Stromal cell of bone marrow (primary cell): ENCODE measurements around the gene ABCD2.
A peak's percentile ranks its signal among the peaks of the same experiment; 100 is the strongest.
"Not testable (repeated sequence)": the region's sequence is repeated elsewhere in the genome, so short reads cannot be mapped to it uniquely, and the experiment has no call there.

ENCODE experiments used
- DNase-seq: peaks from one replicate; pipeline ENCODE4 v3.0.0-alpha.2; 2012; ENCODE audit warnings: low read depth

ABCD2 gene

GRCh38 chr12:39611818-39612217 is 7.8 kb downstream of the ABCD2 start:
- DNase-seq, result no peak

DNA sequence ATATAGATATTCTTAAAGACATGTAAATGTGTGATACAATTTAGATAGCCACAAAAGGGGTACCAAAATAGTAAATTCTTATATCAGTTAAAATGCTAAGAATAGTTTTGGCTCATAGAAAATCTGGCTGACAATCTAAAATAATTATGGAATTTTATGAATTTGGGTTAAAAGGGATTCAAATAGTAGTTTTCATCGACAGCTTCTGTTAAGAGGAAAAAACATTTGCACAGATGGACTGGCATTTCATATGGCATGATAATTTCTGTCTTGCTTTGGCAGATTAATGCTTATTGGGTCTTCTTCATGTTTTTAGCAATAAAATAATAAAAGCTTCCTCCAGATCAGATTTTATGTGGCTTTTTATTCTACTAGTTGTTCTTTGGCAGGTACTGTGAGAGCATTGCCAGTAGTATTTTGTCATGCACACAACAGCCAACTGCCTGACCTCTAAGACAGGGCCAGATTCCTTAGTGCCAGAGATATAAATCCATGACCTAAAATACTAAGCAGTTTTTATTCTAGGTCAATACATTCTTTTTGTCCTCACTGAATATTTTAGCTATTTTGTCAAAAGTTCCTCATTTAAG is 9.1 kb downstream of the ABCD2 start:
- no peak for DNase-seq

DNA sequence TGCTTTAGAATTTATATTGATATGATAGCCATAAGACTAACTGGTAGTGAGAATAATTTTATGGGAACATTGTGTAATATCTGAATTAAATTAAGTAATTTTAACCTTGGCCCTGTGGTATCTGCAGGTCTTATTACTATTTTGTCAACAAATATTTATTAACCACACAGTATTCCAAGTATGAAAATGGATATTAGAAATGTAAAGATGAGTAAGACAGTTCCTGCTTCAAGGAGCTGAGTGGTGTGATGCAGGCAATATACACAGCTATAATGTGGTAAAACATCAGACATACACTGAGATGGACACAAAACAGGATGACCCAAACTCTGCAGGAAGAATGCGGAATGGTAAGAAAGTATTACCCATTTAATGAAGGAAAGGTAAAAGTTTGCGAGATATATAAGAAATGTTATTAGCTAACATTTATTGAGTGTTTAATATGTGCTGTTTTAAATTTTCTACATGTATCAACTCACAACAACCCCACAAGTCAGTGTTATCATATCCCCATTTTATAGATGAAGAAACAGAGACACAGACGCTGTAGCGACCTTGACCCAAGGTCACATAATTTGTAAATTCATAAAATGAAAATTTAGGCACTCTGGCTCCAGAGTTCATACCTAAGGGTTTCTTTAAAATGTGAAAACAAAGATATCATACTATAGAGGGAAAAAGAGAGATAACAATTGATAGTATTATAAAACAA is 12.7 kb downstream of the ABCD2 start:
- no peak for DNase-seq

DNA sequence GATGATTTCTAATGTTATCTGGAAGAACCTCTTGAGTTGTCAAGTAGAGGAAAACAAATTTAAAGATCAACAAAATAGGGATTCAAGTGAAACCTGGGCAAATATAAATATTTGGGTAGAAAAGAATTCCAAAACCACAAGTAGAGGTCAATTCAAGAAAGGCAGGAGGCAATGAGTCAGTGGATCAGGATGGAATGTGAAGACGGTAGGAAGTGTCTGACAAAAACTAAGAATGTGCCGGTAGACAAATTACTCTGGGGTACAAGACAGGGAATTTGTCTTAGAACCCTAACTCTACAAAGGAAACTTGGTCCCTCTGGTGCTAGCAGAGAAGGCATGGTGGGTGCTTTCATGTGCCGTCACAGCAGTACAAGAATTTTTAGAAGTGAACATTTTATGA is 13.6 kb downstream of the ABCD2 start:
- DNase-seq, result no peak

GRCh38 chr12:39605501-39605900 is 14.1 kb downstream of the ABCD2 start:
- no peak for DNase-seq

DNA sequence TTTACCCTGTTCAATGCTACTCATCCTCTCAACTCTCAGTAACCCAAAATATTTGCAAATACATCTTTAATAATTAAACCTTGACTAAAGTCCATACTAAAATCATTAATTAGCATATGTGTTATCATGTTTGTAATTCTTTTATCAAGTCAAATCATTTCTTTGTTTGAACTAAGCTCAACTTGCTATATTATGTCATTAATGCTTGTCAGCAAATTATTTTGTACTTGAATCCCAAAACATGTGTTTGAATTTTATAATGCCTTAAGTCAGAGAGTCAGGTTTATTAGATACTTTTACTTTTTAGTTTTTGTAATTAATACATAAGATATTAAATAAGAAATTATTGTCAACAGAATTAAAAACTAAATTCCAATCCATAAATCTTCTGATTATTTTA is 16.5 kb downstream of the ABCD2 start:
- no peak for DNase-seq

DNA sequence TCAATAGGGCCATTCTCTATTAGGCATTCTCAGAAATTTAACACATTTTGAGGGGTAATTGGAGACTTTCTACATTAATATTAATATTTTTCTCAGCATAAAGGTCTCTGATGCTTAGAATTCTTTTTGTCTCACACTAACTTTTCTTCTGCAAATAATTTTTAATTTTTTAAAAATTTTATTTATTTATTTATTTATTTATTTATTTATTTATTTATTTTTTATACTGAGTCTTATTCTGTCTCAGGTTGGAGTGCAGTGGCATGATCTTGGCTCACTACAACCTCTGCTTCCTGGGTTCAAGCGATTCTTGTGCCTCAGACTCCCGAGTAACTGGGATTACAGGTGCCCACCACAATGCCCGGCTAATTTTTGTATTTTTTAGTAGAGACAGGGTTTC is 17.7 kb downstream of the ABCD2 start:
- not testable (repeated sequence) for DNase-seq

DNA sequence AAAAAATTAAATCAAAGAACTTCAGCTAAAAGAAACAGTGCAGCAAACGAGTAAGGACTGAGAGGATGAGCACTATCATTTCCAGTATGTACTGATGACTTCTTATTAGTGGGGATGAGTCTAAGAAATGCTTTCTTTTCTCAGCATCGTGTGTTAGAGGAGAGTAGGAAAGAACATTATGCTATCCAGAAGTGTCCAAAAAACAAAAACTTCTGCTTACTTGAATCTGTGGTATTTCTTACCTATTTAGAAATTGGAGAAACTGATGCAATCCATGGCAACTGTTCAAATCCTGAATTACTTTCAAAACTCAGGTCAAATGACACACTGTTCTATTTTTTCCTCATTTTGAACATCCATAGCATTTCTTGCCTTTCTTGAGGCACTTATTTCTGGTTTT is 23.7 kb downstream of the ABCD2 start:
- DNase-seq, result no peak

GRCh38 chr12:39592295-39592694 is 27.3 kb downstream of the ABCD2 start:
- DNase-seq, result no peak

GRCh38 chr12:39588348-39588747 is 31.3 kb downstream of the ABCD2 start:
- no peak for DNase-seq

- no peak for DNase-seq
Measured at GRCh38 chr12:39587225-39587624, 32.4 kb downstream of the ABCD2 start.

DNA sequence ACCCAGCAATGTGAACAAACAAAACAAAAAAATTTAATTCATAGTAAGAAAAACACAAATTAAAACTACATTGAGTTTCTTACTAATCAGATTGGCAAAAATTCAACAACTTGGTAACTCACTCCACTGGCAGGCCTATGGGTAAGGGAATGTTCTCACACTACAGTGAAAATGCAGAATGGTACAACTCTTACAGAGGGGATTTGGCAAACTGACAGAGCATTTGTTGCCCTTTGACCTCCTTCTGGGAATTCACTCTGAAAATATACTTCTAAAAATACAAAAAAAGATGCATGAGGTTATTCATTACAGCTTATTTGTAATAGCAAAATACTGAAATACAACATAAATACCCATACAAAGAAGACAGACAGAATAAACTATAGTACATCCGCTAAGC is 32.8 kb downstream of the ABCD2 start:
- DNase-seq, result no peak

DNA sequence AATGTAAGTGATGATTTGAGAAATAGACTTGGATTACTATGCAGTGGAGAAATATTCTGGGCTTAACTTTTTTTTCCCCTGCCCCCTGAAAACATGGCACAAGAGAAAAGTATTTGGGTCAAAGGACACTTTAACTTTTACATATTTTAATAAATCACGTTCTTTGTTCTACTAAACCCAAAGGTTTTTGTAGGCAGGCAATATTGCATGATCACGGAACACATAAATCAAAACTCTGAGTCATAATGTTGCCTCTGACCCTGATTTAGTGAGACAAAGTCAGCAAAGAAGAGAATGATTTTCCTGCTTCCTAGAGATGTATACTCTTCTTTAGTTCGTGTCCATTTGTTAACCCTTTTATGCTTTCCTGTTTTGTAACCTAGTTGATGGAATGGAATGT is 38.0 kb downstream of the ABCD2 start:
- DNase-seq, result peak; percentile 40

DNA sequence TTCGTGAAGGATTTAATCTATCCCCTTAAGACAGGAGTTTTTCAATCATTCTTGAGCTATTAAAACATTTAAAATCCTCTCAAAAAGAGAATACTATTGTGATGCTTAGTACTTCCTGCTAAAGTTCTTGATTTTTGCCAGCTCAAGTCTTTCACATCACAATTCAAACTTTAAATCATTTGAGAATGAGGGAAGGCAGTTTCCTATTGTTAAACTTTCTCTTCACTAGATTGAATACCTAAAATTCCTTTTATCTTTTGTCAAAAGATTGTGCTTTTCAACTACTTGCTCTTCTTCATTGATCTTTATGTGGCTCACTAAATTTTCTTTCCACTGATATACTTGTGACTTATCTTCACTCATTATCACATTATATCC is 44.1 kb downstream of the ABCD2 start:
- DNase-seq, result no peak

- DNase-seq, result no peak
Measured at GRCh38 chr12:39574785-39575497, 44.7 kb downstream of the ABCD2 start.

- DNase-seq, result no peak
Measured at GRCh38 chr12:39574378-39574777, 45.2 kb downstream of the ABCD2 start.

GRCh38 chr12:39573971-39574370 is 45.6 kb downstream of the ABCD2 start:
- no peak for DNase-seq

DNA sequence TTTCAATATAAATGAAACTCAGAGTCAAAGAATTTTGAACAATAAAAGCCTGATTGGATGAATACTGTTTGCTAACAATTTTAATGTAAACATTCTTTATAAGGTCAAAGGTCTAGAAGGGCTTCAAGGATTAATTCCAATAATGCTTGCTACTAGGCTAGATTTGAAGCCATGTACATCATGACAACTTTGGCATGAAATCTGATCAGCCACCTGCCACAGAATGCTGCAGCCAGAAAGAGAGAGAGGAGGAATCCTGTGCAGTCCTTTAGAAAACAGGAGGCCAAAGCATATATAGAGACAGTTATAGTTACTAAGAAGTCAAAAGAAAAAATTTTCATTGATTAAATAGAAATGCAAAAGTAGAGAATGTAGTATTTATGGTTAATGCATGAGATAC is 47.1 kb downstream of the ABCD2 start:
- no peak for DNase-seq

GRCh38 chr12:39571351-39571750 is 48.3 kb downstream of the ABCD2 start:
- no peak for DNase-seq

DNA sequence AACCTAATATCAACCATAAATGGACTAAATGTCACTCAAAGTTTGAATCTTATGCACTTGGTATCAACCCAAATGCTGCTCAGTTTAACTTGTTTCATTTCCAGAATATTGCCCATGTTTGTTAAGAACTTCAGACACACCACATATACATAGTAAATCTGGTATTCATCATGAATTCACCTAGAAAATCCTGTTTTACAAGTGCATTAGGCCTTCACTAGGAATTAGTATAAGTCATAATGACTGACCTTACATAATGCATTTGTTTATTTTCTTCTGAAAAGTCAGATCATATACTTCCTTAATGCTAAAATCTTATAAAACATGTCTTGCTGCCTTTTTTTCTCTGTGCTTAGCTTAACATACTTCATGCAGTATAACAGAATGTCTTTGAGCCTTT is 66.1 kb downstream of the ABCD2 start:
- DNase-seq, result no peak

- not testable (repeated sequence) for DNase-seq
Measured at GRCh38 chr12:39544211-39544610, 75.4 kb downstream of the ABCD2 start.

DNA sequence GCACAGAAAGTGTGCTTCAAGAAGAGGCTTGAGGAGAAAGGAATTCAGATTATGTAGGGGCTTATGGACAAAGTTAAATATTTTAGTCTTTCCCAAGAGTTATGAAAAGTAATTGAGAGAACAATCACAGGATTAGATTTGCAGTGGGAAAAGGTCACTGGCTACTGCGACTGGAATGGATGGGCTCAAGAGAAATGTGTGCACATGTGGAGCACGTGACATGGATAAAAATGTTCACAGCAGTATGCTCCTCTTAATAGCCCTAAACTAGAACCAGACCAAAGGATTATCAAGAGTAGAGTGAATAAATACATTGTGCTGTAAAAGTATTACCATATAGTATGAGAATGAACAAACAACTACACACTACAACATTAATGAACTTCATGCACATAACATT is 78.1 kb downstream of the ABCD2 start:
- no peak for DNase-seq

GRCh38 chr12:39538679-39539104 is 80.9 kb downstream of the ABCD2 start:
- no peak for DNase-seq

DNA sequence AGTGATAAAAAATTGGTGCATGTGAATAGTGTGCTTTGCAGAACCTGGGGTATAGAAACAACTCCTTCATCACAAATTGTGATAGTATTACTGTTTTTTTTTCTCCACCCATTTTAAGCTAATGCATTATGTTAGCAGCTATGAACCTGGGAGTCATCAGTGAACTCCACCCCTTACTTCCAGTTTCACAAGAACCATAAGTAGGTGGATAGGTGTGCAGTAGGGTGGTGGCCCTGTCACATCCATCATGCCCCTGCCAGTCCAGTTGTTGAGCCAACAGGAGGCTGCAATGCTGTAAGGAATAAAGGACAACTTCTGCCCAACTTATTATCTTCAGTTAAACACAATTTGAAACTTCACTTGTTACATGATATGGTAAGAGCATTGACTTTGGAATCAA is 85.7 kb downstream of the ABCD2 start:
- DNase-seq, result no peak
